Hematopoietic multipotent progenitor cell treated with erythropoietin and hydrocortisone succinate and interleukin-3 and kit ligand, for 4 days (in vitro differentiated cells): Measurements from ENCODE around the gene KMT5B.

Experiments used
- DNase-seq: peaks from one replicate; pipeline ENCODE4 v3.0.0-alpha.2; 2015

KMT5B gene

GRCh38 chr11:68177877-68178276 is 35.2 kb downstream of the KMT5B start:
- DNase-seq: no peak

GRCh38 chr11:68173926-68174325 is 39.2 kb downstream of the KMT5B start:
- DNase-seq: no peak

- no peak for DNase-seq
Observed at GRCh38 chr11:68169442-68169841, 43.7 kb downstream of the KMT5B start.

GRCh38 chr11:68168694-68169093 is 44.4 kb downstream of the KMT5B start:
- no peak for DNase-seq

- DNase-seq: no peak
Observed at GRCh38 chr11:68167474-68167873, 45.6 kb downstream of the KMT5B start.

- no peak for DNase-seq
Observed at GRCh38 chr11:68166969-68167368, 46.1 kb downstream of the KMT5B start.

- DNase-seq: no peak
Observed at GRCh38 chr11:68165601-68166000, 47.5 kb downstream of the KMT5B start.

GRCh38 chr11:68164437-68164836 is 48.7 kb downstream of the KMT5B start:
- no peak for DNase-seq

- no peak for DNase-seq
Observed at GRCh38 chr11:68163691-68164090, 49.4 kb downstream of the KMT5B start.

GRCh38 chr11:68160100-68160695 is 52.9 kb downstream of the KMT5B start:
- DNase-seq: no peak

GRCh38 chr11:68159665-68160064 is 53.4 kb downstream of the KMT5B start:
- DNase-seq: no peak

- DNase-seq: no peak
Observed at GRCh38 chr11:68159161-68159560, 53.9 kb downstream of the KMT5B start.

- no peak for DNase-seq
Observed at GRCh38 chr11:68158580-68158979, 54.5 kb downstream of the KMT5B start.

GRCh38 chr11:68153742-68154141 is 59.4 kb downstream of the KMT5B start:
- DNase-seq: no peak

- peak; percentile 72 for DNase-seq
Observed at GRCh38 chr11:68150037-68150436, 63.1 kb downstream of the KMT5B start.

GRCh38 chr11:68149417-68149816 is 63.7 kb downstream of the KMT5B start:
- no peak for DNase-seq

- no peak for DNase-seq
Observed at GRCh38 chr11:68148879-68149278, 64.2 kb downstream of the KMT5B start.

- DNase-seq: no peak
Observed at GRCh38 chr11:68148071-68148805, 64.9 kb downstream of the KMT5B start.

- DNase-seq: peak; percentile 93
Observed at GRCh38 chr11:68146704-68147474, 66.2 kb downstream of the KMT5B start.

GRCh38 chr11:68146010-68146540 is 67.0 kb downstream of the KMT5B start:
- peak; percentile 92 for DNase-seq

GRCh38 chr11:68145120-68145866 is 67.8 kb downstream of the KMT5B start:
- no peak for DNase-seq

- DNase-seq: no peak
Observed at GRCh38 chr11:68143310-68143689, 69.8 kb downstream of the KMT5B start.
